HepG2 (cell line): ENCODE measurements around the gene SMO. TPM values are rescaled to one million over a fixed set of nuclear protein-coding genes. Genes with fewer than 3 reads are reported as not detected.
"Not testable (repeated sequence)": the region's sequence is repeated elsewhere in the genome, so short reads cannot be mapped to it uniquely, and the experiment has no call there.

ENCODE experiments used
- ATAC-seq: fragments of 200-7000 bp; cut with Tn5 transposase; 3 replicates; pipeline ENCODE4 v1.9.1; 2020; ENCODE audit warnings: mild to moderate bottlenecking, moderate library complexity
- BruUV-seq: library from RNA; stranded (reverse); fragments of 400-500 nt; replicated peaks from 2 replicates; lab custom pipeline; 2021; lab: Mats Ljungman, UMichigan
- CTCF ChIA-PET: fragments of 300-600 bp; formaldehyde crosslinking; extraction: SDS; loops from one replicate; lab custom pipeline; 2021; ENCODE audit warnings: low total read pairs, inconsistent platforms, low intra/inter-chr PET ratio; lab: Yijun Ruan, JAX
- POLR2A ChIA-PET: fragments of 350-600 bp; sonication (Branson Sonifier 250); formaldehyde crosslinking; loops from one replicate; lab custom pipeline; 2020; ENCODE audit warnings: antibody characterized with exemption, inconsistent platforms; lab: Yijun Ruan, JAX
- DNase-seq: peaks from one replicate; pipeline ENCODE4 v3.0.0-alpha.2; 2015; ENCODE audit warnings: low spot score
- FAIRE-seq: peaks from 3 replicates; lab custom pipeline; 2011; peaks lifted over from hg19 to GRCh38; lab: Jason Lieb, UNC
- H2AFZ ChIP-seq: one replicate; pipeline ENCODE4 v1.6.1; 2011; ENCODE audit warnings: low read length, inconsistent platforms
- H3K27ac ChIP-seq: fragments of 300-600 bp; 3 replicates; pipeline ENCODE4 v1.8.0; 2011; ENCODE audit warnings: mixed run types, mild to moderate bottlenecking, mixed read lengths, low read length, inconsistent platforms; ENCODE audit not compliant: insufficient read depth; ENCODE audit errors: extremely low read length
- H3K27me3 ChIP-seq, 2 experiments: fragments of 200-600 bp in 1 of 2; 2 replicates in 1 of 2; 3 replicates in 1 of 2; pipeline versions ENCODE4 v1.6.0 to v1.8.0; 2011; ENCODE audit warnings: low read length in 2 of 2, mild to moderate bottlenecking in 2 of 2, moderate library complexity in 2 of 2, inconsistent platforms in 1 of 2; ENCODE audit not compliant: insufficient read depth in 2 of 2, control insufficient read depth in 1 of 2
- H3K36me3 ChIP-seq, 2 experiments: fragments of 200-600 bp in 1 of 2; replicated peaks in 1 of 2; 2 replicates in 1 of 2; 3 replicates in 1 of 2; pipeline versions ENCODE4 v1.5.1 to v1.8.0; 2011; ENCODE audit warnings: low read length in 2 of 2, inconsistent platforms in 1 of 2; ENCODE audit not compliant: insufficient read depth in 2 of 2, control insufficient read depth in 1 of 2
- H3K4me1 ChIP-seq: 2 replicates; pipeline ENCODE4 v1.5.1; 2012; ENCODE audit warnings: low read length, inconsistent platforms; ENCODE audit not compliant: insufficient read depth
- H3K4me2 ChIP-seq: 2 replicates; pipeline ENCODE4 v1.6.0; 2011; ENCODE audit warnings: low read depth, low read length, inconsistent platforms
- H3K4me3 ChIP-seq, 3 experiments: fragments of 200-600 bp in 1 of 3; sonication (generic), shearing (Covaris generic) in 1 of 3; replicated peaks in 1 of 3; 2 replicates each; pipeline ENCODE4 v1.5.1; 2011 to 2016; ENCODE audit warnings: low read length in 3 of 3, inconsistent platforms in 2 of 3, low read depth in 2 of 3, mild to moderate bottlenecking in 2 of 3, control low read depth in 1 of 3, mixed read lengths in 1 of 3; ENCODE audit not compliant: insufficient read depth in 1 of 3
- H3K79me2 ChIP-seq: one replicate; pipeline ENCODE4 v1.6.1; 2011; ENCODE audit warnings: low read length, inconsistent platforms; ENCODE audit not compliant: insufficient read depth
- H3K9ac ChIP-seq: 2 replicates; pipeline ENCODE4 v1.6.0; 2011; ENCODE audit warnings: mild to moderate bottlenecking, low read depth, low read length, inconsistent platforms; ENCODE audit not compliant: insufficient read depth
- H3K9me3 ChIP-seq: 2 replicates; pipeline ENCODE4 v1.5.1; 2012; ENCODE audit warnings: mild to moderate bottlenecking, low read length
- H4K20me1 ChIP-seq: 2 replicates; pipeline ENCODE4 v1.6.0; 2011; ENCODE audit warnings: inconsistent platforms, mild to moderate bottlenecking, low read length, moderate library complexity; ENCODE audit not compliant: insufficient read depth
- WGBS: methylation state at CpG from one replicate; pipeline ENCODE4 v1.1.6; 2017; ENCODE audit warnings: low lambda C conversion rate; 5-methylcytosine and 5-hydroxymethylcytosine counted together
- in situ Hi-C: cut with HindIII; loops from 2 replicates; pipeline ENCODE4 v1.10.0; 2017; ENCODE audit warnings: low pct_unique_long_range_greater_than_20kb; ENCODE audit not compliant: extremely low pct_ligation_motif_present
- intact Hi-C: fragments of 100-400 bp; cut with micrococcal nuclease; formaldehyde crosslinking; loops from one replicate; pipeline ENCODE4 v1.10.0; 2022; ENCODE audit not compliant: unreplicated experiment
- polyA plus RNA-seq, 8 experiments: library from polyadenylated mRNA; depleted of rRNA in 3 of 8; stranded (reverse) in 7 of 8; unstranded in 1 of 8; fragments of >200 nt; fragmentation: Illumina TruSeq in 4 of 8; extraction: Trizol in 4 of 8; gene quantifications; 2 replicates each; pipeline versions ENCODE4 v1.2.1 to v1.2.3, GENCODE V29; 2011 to 2016; ENCODE audit warnings: low read depth in 4 of 8, missing spikeins in 1 of 8, mixed read lengths in 1 of 8; ENCODE audit not compliant: insufficient read depth in 1 of 8
- total RNA-seq, 5 experiments: library from RNA; depleted of rRNA; stranded (reverse); fragments of >200 nt; fragmentation: Illumina TruSeq; extraction: Trizol; gene quantifications; 2 replicates each; pipeline ENCODE4 v1.2.3, GENCODE V29; 2016; ENCODE audit warnings: low read depth in 1 of 5
- TF ChIP-seq, protein P1 (sequence below): sonication (generic); formaldehyde crosslinking; IDR thresholded peaks from 2 replicates; pipeline ENCODE4 v1.5.1; 2020; ENCODE audit warnings: mild to moderate bottlenecking, missing genetic modification reagents, moderate library complexity

Gene SMO
- total and polyA plus RNA-seq, 2 of the 13 experiments (the other 11 are each of a cell fraction or from before 2014, with no cell fraction given): 23.8 to 32.3 TPM

- in situ Hi-C loops (loop anchor here (5.0 kb wide), 1 partner anchor 82 kb away; no protein-coding TSS in a partner anchor), intact Hi-C loops (loop anchor here (2.0 kb wide), 1 partner anchor 125 kb away; no protein-coding TSS in a partner anchor)
- ATAC-seq, H3K4me2 ChIP-seq, H2AFZ ChIP-seq, BruUV-seq, H3K27ac ChIP-seq, DNase-seq, CTCF ChIA-PET, H3K9ac ChIP-seq, FAIRE-seq, POLR2A ChIA-PET, H3K4me3 ChIP-seq, H3K79me2 ChIP-seq, H3K9me3 ChIP-seq, H4K20me1 ChIP-seq, H3K27me3 ChIP-seq: not testable (repeated sequence)
- Histone ChIP-seq H3K36me3 (peaks cover 5 to 11% of the 10 kb centered on the region in 2 experiments; a peak in 4 of 5 replicates), H3K4me1 (peaks cover 27% of the 10 kb centered on the region)
- WGBS: 98% methylated on average over 15 of the region's 15 CpGs
Observed at GRCh38 chr7:129215691-129216090, 27.3 kb downstream of the SMO start.

DNA sequence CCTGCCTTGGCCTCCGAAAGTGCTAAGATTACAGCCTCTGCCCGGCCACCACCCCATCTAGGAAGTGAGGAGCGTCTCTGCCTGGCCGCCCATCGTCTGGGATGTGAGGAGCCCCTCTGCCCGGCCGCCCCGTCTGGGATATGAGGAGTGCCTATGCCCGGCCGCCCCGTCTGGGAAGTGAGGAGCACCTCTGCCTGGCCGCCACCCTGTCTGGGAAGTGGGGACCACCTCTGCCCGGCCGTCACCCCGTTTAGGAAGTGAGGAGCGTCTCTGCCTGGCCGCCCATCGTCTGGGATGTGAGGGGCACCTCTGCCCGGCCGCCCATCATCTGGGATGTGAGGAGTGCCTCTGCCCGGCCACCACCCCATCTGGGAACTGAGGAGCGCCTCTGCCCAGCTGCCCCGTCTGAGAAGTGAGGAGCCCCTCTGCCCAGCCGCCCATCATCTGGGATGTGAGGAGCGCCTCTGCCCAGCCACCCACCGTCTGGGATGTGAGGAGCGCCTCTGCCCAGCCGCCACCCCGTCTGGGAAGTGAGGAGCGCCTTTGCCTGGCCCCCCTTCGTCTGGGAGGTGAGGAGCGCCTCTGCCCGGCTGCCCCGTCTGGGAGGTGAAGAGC is 27.8 kb downstream of the SMO start:
- in situ Hi-C loops: loop anchor here (5.0 kb wide), 1 partner anchor 81 kb away; no protein-coding TSS in a partner anchor

More for the DNA sequence above, 27.8 kb downstream of the SMO start:
- H2AFZ ChIP-seq, FAIRE-seq, H4K20me1 ChIP-seq, H3K9me3 ChIP-seq, H3K27ac ChIP-seq, POLR2A ChIA-PET, H3K27me3 ChIP-seq, H3K36me3 ChIP-seq, ATAC-seq: not testable (repeated sequence)
- TF ChIP-seq, protein P1, sequence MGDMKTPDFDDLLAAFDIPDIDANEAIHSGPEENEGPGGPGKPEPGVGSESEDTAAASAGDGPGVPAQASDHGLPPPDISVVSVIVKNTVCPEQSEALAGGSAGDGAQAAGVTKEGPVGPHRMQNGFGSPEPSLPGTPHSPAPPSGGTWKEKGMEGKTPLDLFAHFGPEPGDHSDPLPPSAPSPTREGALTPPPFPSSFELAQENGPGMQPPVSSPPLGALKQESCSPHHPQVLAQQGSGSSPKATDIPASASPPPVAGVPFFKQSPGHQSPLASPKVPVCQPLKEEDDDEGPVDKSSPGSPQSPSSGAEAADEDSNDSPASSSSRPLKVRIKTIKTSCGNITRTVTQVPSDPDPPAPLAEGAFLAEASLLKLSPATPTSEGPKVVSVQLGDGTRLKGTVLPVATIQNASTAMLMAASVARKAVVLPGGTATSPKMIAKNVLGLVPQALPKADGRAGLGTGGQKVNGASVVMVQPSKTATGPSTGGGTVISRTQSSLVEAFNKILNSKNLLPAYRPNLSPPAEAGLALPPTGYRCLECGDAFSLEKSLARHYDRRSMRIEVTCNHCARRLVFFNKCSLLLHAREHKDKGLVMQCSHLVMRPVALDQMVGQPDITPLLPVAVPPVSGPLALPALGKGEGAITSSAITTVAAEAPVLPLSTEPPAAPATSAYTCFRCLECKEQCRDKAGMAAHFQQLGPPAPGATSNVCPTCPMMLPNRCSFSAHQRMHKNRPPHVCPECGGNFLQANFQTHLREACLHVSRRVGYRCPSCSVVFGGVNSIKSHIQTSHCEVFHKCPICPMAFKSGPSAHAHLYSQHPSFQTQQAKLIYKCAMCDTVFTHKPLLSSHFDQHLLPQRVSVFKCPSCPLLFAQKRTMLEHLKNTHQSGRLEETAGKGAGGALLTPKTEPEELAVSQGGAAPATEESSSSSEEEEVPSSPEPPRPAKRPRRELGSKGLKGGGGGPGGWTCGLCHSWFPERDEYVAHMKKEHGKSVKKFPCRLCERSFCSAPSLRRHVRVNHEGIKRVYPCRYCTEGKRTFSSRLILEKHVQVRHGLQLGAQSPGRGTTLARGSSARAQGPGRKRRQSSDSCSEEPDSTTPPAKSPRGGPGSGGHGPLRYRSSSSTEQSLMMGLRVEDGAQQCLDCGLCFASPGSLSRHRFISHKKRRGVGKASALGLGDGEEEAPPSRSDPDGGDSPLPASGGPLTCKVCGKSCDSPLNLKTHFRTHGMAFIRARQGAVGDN (CRISPR knock-in tag): peak; percentile 49; the same call in 1 of the 2 replicates
- TF ChIP-seq, all 625 proteins: peak for 1; not testable (repeated sequence) for 624
- BruUV-seq, H3K4me3 ChIP-seq, H3K4me2 ChIP-seq, CTCF ChIA-PET, DNase-seq, H3K79me2 ChIP-seq, intact Hi-C loops, H3K9ac ChIP-seq: not testable (repeated sequence)
- 84% methylated on average over 8 of the region's 34 CpGs for WGBS
- H3K4me1 ChIP-seq: peaks cover 27% of the 10 kb centered on the region
